Eye (tissue), 1 donor: ENCODE measurements around the gene VIPR2.
A peak's percentile ranks its signal among the peaks of the same experiment; 100 is the strongest.

ENCODE experiments used
- DNase-seq: peaks from one replicate; pipeline ENCODE4 v3.0.0-alpha.2; 2015

The VIPR2 gene

DNA sequence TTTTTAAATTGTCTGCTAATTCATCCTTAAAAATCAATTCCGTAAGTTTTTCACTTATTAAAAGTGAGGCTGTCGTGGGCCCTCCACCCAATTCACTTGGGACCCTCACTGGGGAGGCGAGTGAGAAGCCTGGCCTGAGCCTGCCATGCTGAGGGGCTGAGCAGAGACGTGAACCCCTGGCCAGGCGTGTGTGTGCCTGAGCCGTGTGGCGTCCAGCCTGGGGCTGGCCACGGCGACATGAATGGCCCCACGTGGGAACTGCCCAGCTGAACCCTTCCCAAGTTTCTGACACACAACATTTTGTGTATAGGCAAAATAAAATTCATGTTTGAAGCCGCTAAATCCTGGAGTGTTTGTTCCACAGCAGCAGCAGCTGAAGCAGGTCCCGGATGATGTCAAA is 13.0 kb upstream of the VIPR2 start:
- DNase-seq: no peak

DNA sequence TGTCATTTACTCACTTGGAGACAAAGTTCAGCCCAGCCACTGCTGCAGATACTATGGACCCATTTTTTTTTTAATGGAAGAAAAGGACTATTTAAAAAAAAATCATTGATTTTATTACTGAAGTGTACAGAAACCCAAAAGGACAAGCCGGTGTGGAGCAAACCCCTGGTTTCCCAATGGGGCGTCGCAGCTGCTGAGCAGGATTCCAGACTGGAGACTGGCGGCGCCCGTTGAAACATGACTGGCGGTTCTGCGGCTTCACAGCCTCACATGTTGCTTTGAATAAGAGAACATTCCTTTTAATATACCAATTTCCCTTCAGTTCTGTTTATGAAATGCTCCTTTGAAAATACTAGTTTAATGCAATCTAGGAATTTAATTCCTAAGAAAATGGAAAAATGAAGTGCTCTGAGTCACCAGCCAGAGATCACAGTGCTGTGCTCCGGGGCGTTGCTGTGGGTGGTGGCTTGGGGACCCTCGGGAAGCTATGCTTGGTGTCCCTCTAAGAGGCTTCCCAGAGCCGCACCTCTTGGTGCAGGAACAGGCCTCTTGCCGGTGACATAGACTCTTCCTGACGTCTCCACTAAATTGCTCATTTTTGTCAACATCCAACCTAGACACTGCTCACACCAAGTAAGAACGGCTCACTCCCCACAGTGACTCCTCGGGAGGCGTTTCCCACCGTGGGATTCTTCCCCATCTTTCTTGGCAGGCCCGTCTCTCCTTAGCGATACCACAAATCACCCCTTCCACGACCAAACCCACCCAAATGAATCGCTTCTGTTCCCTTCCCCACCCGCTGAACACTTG is 12.0 kb upstream of the VIPR2 start:
- DNase-seq: no peak

DNA sequence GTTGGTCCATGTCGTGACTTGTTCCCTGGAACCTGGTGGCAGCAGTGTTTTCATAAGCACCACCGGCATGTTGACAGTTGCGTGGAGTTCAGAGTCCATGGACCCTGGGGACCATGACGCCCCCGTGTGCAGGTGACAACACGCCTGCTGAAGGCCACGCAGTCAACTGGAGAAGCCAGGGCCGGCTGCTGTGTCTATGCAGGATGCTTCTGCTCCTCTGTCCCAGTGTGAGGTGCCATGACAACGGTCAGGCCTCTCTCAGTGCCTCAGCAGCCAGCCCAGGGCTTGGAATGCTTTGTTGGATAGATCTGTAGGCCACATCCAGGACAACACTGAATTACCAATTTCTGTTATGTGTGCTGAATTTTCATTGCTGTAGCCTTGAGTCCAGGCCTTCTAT is 10.7 kb upstream of the VIPR2 start:
- no peak for DNase-seq

DNA sequence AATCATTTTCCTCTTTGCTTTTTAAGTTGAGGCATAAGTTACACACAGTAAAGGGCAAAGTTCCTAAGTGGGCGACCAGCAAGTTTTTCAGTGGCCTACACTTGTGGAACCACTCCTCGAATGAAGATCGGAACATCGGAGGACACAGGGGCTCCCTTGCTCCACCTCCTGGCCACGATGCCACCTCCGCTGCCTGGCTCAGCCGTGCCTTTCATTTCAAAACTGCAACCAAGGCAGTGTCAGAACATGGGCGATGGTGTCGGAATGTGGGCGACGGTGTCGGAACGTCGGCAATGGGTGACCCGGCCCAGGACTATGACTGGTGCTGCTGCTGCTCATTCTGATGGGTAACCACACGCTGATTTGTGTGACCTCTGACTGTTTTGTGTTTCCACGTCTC is 9.6 kb upstream of the VIPR2 start:
- no peak for DNase-seq

DNA sequence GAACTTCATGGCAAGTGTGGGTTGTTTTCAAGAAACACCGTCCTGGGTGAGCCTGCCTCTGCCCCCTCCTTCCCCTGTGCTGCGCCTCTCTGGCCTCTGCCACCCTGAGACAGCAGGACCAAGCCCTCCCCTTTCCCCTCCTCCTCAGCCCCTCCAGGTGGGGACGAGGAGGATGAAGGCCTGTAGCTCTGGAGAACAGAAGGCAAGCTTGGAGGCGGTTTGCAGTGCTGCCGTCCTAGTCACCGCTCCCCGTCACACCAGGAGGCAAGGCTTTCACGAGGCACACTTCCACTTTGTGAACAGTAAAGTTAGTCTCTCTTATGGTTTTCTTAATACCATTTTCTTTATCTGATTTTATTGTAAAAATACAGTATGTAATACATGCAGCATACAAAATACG is 8.8 kb upstream of the VIPR2 start:
- DNase-seq: no peak

DNA sequence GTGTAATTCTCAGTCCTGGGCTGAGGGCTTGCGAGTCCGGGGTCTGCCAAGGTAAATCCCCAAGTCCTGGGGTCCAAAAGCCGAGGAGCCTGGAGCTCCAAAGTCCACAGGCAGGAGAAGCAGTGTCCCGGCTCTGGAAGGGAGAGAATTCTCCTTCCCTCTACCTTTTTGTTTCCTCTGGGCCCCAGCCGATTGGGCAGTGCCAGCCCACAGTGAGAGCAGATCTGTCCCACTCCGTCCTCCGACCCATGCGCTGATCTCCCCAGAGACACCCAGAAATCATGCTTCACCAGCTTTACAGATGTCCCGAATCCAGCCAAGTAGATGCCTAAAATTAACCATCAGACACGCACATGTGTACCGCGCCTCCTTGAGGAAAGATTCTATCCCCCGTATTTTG is 8.1 kb upstream of the VIPR2 start:
- no peak for DNase-seq

DNA sequence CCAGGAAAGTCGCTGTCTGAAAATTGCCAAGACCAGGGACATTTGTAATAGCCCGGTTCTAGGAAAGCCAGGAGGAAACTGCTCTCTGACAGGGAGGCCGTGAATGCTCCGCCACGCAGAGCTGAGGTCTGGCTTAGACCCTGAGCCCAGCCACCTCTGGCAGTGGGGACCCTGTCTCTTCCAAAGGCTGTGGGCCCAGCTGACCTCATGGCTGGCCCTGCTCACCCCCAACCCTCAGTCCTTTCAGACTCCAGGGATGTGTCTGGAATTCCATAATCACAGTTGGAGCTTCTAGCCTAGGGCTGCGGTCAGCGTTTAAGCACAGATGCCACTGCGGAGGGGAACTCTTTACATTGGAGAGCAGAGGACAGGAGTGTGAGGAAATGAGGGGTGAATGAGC is 6.6 kb upstream of the VIPR2 start:
- DNase-seq: no peak

DNA sequence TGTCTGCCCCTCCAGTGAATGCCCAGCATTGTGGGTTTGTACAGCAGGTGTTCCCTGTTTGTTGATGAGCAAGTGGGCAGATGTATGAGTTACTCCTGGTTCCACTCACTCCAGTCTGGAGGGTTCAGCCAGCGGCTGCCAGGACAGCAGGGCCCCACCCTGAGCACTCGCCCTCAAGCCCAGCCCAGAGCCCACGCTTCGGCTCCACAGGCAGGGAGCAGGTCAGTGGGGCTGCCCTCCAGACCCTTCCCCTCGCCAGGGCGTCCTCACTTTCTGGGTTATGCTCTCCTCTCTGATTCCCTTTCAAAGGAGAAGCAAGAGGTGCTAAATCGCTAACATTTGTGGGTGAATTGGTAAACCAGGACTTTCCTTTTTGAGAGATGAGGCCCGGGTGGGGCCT is 4.8 kb upstream of the VIPR2 start:
- no peak for DNase-seq

DNA sequence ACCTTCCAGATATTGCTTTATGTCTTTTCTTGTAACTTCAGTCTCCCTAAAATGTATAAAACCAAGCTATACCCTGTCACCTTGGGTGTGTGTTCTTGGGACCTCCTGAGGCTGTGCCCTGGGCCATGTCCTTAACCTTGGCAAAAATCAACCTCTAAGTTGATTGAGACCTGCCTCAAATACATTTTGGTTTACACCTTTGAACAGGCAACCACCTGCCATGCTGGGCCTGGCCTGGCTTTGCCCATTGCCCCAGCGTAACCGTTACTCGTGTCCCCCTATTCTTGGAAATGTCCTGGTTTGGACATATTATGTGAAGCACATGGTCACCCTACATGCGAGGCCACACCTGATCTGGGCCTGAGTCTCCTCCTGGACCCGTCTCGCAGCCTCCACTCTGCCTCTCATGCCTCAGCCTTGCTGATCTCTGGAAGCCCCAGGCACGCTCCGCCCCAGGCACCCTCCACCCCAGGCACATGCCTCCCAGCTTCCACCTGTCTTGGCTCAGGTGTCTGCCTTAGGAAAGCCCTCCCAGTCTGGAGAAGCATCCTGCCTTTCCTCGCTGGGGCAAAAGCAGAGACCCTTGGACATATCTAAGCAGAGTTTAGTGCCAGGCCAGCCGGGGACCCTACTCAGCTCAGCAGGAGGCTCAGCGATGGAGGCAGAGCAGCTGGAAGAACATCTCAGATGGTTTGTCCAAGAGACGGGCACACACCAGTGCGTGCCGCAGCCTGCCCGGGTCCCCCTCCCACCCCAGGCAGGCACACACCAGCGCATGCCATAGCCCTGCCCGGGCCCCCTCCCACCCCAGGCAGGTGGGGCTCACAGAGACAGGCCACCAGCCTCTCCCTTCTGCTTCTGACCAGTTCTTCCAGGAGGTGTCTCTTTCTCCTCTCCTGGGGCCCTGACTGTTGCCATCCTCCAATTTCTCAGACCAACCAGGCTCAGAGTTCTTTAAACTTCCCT is 4.0 kb upstream of the VIPR2 start:
- DNase-seq: no peak

DNA sequence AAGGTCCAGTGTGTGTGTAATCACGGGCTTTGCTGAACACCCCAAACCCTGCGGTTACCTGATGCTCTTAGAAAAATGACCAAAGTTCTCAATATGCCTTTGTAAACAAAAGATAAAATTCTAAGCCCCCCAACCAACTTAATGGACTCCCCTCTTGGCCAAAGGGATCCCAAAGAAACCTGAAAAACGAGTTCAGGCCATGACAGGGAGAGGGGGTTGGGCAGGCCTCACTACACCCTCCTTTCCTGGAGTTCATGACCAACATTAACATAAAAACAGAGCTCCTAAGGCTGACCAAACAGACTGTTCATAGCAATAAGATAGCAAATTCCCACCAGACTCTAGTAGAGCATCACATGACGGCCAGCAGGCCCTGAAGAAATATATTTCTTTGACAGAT is 3.0 kb upstream of the VIPR2 start:
- peak; percentile 22 for DNase-seq

DNA sequence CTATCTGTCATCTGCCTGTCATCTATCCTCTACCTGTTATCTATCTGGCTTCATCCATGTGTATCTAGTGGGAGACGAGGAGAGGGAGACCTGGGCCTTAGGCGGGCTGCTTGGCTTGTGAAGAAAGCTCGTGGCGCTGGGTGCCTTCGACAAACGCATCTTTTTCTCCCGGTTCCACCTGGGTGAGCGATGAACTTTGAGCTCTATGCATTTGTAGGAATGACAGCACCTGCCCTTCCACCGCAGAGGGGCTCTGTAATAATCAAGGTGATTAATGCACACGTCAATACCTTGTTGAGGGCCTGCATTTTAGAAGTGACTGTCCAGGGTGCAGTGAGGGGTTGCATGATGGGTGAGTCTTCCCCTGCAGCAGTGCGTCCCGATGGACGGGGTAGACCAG is 2.6 kb upstream of the VIPR2 start:
- DNase-seq: peak; percentile 44

DNA sequence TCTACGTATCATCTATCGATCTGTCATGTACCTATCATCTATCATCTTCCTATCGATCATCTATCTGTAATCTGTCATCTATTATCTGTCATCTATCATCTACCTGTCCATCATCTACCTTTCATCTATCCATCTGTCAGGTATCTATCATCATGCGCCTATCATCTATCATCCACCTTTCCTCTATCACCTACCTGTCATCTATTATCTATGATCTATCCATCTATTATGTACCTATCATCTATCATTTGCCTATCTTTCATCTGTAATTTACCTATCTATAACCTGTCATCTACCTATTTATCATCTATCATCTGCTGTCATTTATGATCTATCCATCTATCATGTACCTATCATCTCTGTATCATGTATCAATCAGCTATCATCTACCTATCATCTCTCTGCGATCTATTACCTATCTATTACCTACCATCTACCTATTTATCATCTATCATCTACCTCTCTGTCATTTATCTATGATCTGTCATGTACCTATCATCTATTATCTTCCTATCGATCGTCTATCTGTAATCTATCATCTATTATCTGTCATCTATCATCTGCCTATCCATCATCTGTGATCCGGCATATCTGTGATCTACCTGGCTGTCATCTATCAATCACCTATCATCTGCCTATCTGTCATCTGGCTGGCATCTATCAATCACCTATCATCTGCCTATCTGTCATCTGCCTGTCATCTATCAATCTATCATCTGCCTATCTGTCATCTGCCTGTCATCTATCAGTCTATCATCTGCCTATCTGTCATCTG is 1.6 kb upstream of the VIPR2 start:
- peak; percentile 41 for DNase-seq

DNA sequence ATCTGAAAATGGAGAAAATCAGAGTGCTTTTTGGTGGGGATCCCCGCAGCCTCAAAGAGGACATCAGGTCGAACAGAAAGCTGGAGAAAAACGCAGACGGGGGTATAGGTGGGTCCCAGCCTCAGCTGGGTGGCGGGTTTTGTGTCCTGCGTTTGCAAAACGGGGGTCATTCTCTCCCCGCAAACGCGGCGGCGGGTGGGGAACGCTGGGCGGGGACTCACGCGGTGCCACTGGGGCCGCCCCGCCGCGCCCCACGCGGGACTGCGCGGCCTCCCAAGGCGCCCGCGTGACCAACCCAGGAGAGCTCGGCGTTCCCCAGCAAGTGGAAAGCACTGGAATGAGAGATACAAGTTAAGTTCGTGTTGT is 806 bp upstream of the VIPR2 start:
- no peak for DNase-seq

DNA sequence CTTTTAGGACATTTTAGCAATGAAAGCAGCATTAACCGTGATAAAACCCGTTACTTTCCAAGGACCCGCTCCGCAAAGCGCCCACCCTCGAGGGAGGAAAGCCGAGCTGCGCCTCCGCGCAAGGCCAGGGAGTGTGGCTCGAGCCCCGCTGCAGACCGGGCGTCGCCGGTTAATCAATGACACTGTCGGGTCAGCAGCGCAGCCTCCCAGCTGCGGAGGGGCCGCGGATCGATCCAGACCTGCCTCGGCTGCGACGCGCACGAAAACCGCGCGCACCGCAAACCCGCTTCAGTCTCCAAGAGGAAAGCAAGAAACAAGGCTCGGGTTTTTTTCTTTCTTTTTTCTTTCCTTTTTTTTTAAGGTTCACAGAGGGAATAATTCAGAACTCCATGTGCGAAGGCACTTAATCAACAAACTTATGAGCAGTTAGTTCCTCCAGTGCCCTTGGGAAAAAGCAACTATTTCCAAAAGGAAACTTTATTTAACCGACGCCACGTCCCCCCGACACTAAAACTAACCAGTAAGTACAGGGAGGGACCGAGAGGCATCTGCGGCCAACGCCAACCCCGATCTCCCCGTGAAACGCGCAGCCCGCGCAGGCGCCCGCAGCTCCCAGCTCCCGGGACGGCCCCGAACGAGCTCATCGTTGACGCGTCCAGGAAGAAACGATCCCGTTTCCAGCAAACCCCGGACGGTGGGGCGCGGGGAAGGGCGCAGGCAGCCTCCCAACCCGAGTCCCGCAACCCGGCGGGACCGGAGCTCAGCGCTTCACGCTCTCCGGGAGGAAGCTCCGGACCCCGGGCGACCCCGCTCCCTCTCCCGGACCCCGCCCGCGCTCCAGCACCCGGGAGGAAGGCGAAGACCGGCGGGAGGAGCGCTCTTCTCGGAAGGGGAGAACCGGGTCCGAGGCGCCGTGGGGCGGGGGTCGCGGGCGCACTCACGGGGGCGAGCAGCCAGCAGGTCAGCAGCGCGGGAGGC is 598 bp downstream of the VIPR2 start:
- DNase-seq: peak; percentile 72

DNA sequence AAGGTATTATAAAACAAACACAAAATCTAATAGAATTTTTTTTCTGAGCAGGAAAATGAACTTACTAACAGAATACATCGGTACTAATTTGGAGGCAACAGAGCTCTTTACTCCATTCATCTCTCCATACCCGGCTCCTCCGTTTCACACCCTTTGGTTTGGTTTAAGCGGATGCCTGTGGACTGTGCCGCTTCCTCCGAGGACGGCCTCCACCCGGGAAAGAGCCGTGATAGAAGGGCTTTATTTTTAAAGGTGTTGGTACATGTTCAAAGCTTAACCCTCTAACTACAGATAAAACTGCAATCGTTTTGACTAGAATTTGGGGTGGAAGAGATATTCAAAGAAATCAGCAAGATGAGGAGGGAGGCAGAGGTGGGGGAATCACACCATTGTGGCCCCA is 1.9 kb downstream of the VIPR2 start:
- DNase-seq: no peak

DNA sequence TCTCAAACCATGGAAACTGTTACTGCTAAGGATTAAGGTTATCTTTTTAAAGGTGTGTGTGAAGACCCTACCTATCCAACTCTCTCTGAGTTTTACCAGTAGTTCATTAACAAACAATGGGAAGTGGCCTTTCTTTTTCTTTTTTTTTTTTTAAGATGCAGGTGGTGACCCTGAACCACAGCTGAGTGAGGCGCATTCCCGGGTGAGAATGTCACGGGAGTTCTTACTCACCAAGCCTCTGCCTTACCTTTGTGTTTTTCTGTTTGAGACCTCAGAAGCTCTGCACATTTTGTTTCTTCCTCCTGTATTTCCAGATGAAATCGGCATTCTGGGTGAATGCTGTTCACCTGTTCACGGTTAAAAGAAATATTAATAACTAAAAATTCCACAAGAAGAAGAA is 2.5 kb downstream of the VIPR2 start:
- no peak for DNase-seq

DNA sequence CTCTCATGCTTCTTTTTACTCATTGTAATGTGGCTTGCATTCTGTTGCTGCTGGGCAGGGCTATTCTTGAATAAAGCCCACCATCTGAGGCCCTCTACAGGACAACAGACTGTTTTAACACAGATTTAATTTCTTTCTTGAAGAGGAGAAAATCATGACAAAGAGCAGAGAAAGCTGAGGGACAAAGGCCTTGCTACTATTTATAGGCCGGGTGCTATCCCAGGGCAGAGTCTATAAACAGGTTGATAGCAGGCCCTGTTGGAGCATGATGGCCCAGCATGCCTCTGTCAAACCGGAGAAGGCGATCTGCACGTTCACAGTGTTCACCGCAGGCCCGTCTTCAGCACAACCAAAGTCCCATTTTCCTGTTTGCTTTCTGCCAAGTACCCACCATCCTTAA is 3.0 kb downstream of the VIPR2 start:
- DNase-seq: peak; percentile 63

DNA sequence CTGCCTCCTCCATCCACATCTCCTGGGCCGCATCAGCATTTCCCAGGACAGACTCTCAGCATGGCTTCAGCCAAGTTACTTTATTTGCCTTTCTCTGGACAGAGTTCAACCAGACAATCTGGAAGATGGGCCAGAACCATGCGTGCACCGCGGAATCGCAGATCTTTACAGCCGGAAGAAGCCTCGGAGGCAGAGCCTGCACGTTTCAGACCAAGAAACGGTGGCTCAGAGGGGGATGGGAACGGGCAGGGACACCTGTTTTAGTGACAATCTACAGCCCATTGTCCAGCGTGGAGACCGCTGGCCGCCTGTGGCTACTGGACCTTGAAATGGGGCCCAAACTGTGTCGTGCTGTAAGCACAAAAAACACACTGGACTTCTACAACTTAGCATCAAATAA is 3.5 kb downstream of the VIPR2 start:
- no peak for DNase-seq

DNA sequence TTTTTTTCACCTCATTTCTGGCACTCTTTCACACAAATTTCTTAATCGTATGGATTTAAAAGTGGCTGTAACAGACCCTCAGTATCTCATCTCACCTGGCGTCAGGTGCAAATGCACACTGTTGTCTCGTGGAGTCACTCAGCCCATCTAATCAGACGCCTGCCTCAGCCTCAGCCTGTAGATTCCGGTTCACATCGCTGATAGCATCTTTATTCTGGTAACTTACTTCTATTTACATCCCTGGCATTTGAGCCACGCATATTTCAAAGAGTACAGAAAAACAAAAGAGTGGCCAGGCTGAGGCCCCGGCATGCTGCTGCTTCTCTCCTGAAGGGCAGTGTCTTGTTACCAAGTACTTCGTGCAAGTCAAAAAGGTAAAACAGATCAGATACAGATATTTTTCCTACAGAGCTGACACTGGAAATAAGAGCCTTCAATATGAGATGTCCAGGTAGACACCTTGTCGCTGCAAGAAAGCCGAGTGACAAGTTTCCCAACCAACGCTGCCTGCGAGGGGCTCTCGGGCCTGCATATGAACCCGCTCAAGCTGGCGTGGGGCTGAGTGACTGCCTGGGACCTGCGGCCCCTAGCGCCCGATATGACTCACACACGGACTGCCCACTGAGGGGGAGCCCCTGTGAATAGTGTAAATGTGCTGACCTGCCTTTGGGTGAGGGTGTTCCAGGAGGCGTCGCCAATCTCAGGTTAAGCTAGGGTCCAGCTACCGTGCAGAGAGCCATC is 4.3 kb downstream of the VIPR2 start:
- DNase-seq: no peak

DNA sequence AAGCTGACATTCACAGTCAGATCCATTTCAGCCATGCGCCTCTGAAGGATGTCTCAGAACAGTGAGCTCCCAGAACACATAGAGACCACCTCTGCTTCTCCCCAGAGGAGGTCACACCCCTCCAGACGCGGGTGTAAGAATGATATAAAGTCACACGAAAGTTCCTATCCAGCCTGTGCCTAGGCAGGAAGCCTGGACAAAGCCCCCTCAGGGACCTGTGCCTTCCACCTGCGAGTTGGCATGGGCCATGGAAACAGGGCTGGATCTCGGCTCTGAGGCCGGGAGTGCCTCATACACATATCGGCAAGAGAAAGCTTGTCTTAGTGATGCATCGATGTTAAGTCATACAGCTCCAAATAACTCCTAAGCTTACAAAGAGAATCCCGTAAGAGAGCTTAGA is 5.0 kb downstream of the VIPR2 start:
- no peak for DNase-seq

DNA sequence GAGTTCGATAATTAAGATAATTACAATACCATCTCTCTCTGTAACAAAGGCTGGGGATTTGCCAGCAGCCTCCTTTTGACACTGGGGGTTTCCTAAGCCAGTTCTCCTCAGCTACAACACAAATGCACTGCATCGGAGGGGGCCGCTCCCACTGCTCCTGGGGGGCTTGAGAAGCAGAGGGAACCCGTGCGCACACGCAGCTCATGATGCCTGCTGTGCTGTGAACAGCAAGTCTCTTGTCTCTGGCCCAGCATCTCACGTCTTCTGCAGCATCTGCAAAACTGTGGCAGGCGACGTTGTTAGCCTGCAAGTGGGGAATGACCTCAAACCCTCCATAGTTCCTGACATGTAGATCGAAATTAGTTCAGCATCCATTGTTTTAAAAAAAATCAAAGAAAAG is 5.5 kb downstream of the VIPR2 start:
- no peak for DNase-seq
